Tibial nerve (tissue), 4 donors: ENCODE measurements around the gene ECE1.

Source experiments
- EP300 ChIP-seq, 2 donors: sonication (generic); formaldehyde crosslinking; IDR thresholded peaks; one replicate each; pipeline ENCODE4 v1.6.1; 2017; ENCODE audit warnings: antibody characterized with exemption in 2 of 2, mild to moderate bottlenecking in 1 of 2
- POLR2A ChIP-seq, 2 donors: fragments of 450-650 bp; IDR thresholded peaks; one replicate each; pipeline ENCODE4 v1.6.1; 2017; ENCODE audit warnings: antibody characterized with exemption in 2 of 2, mild to moderate bottlenecking in 2 of 2, moderate library complexity in 2 of 2
- TF ChIP-seq, protein P1 (sequence below), 5 experiments: fragments of 200-600 bp in 3 of 5; fragments of 450-650 bp in 2 of 5; sonication (generic) in 3 of 5; IDR thresholded peaks; one replicate each; pipeline ENCODE4 v1.5.1; 2016 to 2019; ENCODE audit warnings: antibody characterized with exemption in 5 of 5, mild to moderate bottlenecking in 3 of 5, moderate library complexity in 2 of 5

DNA sequence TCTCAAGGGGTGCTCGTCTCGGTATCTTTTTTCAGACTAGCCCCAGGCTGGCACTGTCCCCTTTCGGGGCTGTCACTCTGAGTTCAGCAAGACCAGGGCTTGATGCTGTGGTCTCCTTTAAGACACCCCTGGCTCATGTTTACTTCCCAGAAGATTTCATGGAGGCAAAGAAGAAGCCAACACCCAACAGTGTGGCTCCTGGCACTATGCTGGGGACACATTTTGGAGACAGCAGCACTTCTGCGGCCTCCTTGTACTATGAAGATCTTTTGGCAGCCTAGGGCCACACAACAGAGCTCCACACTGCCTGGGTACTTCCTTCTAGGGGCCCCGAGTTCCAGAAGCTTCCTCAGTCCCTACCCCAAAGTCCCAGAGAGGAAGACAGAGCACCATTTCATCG lies 24.6 kb downstream of the ECE1 start:
- TF ChIP-seq POLR2A (IDR thresholded peaks at IDR 0.05): no peak
- TF ChIP-seq, protein P1, sequence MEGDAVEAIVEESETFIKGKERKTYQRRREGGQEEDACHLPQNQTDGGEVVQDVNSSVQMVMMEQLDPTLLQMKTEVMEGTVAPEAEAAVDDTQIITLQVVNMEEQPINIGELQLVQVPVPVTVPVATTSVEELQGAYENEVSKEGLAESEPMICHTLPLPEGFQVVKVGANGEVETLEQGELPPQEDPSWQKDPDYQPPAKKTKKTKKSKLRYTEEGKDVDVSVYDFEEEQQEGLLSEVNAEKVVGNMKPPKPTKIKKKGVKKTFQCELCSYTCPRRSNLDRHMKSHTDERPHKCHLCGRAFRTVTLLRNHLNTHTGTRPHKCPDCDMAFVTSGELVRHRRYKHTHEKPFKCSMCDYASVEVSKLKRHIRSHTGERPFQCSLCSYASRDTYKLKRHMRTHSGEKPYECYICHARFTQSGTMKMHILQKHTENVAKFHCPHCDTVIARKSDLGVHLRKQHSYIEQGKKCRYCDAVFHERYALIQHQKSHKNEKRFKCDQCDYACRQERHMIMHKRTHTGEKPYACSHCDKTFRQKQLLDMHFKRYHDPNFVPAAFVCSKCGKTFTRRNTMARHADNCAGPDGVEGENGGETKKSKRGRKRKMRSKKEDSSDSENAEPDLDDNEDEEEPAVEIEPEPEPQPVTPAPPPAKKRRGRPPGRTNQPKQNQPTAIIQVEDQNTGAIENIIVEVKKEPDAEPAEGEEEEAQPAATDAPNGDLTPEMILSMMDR (IDR thresholded peaks at IDR 0.05): no peak
- no peak for TF ChIP-seq EP300 (IDR thresholded peaks at IDR 0.05)
